SIG-M5 (cell line): Measurements from ENCODE around the gene USP14.
"Not testable (repeated sequence)": the region's sequence is repeated elsewhere in the genome, so short reads cannot be mapped to it uniquely, and the experiment has no call there.

Experiments
- DNase-seq: peaks from one replicate; lab custom pipeline; 2025; lab: John Stamatoyannopoulos, UW

Gene USP14

DNA sequence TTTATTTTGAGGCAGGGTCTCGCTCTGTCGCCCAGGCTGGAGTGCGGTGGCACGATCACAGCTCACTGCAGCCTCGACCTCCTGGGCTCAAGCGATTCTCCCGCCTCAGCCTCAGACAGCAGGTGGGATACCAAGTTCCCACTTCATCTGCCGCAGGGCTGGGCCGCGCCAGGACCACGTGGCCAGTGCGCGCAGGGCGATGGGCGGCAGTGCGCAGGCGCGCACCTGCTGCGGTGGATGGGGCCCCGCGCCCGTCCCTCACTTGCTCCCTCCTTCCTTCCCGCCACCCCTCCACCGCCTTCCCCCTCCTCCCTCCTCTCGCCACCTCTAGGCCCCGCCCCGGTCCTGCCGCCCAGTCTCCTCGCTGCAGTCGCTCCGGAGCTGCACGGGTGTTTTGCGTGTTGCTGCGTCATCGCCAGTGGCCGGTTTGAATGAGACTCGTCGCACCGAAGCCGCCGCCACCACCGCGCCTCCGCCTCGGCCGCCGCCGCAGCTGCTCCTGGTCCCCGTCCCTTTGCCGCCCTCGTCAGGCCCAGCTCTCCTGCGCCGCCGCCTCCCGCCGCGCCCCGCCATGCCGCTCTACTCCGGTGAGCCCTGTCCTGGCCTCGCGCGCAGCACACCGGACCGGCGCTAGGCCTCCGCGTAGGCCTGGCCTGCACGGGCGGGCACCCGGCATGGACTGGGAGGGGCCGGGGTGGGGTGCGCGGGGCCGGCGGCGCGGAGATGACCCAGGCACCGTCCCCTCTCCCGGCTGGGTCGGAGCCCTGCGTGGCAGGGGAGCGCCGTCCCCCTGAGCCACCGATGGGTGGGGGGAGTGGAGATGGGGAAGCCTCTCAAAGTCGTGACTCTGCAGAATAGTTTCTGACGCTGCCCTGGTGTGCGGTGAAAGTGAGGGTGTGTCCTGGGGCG is at the start of gene USP14:
Gene USP14, plus strand, starts transcription at position 430 of the 909 bp plus-strand sequence. Its CDS starts 142 bp downstream, at position 572.
- DNase-seq = peak; percentile 86

DNA sequence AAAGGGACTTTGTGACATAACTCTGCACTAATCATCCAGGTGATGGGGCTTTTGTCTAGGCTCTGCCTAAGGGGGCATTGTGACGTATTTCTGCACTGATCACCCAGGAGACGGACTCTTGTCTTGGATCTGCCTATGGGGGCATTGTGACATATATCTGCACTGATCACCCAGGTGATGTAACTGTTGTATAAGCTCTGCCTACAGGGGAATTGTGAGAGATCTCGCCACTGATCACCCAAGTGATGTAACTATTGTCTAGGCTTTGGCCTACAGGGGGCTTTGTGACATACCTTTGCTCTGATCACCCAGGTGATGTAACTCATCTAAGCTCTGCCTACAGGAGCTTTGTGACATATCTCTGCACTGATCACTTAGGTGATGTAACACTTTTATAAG is 49.7 kb upstream of the USP14 start:
- DNase-seq = not testable (repeated sequence)

DNA sequence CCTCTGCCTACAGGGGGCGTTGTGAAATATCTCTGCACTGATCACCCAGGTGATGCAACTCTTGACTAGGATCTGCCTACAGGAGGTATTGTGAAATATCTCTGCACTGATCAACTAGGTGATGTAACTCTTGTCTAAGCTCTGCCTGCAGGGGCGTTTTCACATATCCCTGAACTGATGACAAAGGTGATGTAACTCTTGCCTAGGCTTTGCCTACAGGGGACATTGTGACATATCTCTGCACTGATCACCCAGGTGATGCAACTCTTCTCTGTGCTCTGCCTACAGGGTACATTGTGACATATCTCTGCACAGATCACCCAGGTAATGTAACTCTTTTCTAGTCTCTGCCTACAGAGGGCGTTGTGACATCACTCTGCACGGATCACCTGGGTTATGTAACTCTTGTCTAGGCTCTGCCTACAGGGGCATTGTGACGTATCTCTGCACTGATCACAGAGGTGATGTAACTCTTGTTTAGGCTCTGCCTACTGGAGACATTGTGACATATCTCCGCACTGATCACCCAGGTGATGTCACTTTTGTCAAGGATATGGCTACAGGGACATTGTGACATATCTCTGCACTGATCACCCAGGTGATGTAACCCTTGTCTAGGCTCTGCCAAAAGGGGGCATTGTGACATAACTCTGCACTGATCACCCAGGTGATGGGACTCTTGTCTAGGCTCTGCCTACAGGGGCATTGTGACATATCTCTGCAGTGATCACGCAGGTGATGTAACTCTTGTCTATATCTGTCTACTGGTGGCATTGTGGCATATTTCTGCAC is 49.0 kb upstream of the USP14 start:
- not testable (repeated sequence) for DNase-seq

DNA sequence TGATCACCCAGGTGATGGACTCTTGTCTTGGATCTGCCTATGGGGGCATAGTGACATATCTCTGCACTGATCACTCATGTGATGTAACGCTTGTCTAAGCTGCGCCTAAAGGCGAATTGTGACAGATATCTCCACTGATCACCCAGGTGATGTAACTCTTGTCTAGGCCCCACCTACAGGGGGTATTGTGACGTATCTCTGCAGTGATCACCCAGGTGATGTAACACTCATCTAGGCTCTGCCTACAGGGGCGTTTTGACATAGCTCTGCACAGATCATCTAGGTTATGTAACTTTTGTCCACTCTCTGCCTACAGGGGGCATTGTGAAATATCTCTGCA is 48.5 kb upstream of the USP14 start:
- DNase-seq = not testable (repeated sequence)

DNA sequence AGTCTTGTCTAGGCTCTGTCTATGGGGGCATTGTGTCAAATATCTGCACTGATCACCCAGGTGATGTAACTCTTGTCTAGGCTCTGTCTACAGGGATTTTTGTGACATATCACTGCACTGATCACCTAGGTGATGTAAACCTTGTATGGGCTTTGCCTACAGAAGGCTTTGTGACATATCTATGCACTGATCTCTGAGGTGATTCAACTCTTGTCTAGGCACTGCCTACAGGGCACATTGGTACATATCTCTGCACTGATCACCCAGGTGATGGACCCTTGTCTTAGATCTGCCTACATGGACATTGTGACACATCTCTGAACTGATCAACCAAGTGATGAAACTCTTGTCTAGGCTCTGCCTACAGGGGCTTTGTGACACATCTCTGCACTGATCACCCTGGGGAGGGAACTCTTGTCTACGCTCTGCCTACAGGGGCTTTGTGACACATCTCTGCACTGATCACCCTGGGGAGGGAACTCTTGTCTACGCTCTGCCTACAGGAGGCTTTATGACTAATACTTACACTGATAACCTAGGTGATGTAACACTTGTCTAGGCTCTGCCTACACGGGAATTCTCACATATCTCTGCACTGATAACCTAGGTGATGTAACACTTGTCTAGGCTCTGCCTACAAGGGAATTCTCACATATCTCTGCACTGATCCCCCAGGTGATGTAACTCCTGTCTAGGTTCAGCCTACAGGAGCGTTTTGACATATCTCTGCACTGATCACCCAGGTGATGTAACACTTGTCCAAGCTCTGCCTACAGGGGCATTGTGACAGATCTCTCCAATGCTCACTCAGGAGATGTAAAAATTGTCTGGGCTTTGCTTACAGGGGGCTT is 47.8 kb upstream of the USP14 start:
- not testable (repeated sequence) for DNase-seq

DNA sequence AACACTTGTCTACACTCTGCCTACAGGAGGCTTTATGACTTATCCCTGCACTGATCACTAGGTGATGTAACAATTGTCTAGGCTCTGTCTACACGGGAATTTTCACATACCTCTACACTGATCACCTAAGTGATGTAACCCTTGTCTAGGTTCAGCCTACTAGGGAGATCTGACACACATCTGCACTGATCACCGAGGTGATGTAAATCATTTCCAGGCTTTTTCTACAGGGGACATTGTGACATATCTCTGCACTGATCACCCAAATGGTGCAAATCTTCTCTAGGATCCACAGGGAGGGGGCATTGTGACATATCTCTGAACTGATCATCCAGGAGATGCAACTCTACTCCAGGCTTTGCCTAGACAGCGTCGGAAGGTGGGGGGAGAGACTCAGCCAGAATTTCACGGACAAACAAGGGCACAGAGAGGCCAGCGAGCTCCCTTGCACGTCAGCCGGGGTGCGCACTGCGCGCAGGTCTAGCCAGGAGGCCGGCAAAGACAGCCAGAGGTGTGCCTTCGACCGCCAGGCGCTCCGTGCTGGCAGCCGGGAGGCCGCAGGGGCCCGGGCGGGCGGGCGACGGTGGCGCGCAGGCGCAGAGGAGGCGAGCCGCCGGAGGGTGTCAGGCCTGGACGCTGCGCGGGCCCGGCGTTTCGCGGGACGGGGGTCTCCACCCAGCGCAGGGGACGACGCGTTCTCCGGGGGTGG is 46.9 kb upstream of the USP14 start:
- no peak for DNase-seq

DNA sequence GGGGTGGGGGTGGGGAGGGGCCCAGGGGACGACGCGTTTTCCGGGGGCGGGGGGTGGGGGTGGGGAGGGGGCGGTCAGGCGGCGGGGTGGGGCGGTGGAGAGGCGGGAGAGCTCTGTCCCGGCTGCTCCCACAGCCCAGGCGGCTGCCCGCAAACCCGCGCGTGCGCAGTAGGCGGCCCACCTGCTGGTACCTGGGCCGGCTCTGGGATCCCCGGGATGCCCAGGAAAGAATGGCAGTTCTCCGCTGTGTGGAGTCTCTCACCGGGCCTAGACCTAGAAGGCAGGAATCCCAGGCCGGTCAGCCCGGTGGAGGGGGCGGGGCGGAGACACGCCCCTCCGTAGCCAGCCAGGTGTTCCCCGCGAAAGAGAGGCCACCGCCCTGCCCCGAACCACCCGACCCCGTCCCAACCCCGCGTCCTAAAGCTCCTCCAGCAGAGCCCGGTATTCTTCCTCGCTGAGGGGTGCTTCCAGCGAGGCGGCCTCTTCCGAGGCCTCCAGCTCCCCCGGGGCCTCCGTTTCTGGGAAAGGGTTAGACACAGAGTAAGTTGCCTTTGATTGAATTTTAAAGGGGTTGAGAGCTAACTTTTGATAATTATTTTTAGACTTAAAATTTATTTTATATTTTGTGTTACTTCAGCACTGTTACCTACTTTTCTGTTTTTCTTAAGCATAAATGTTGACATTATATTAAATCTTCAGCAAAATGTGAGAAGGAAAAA is 46.2 kb upstream of the USP14 start:
- not testable (repeated sequence) for DNase-seq

DNA sequence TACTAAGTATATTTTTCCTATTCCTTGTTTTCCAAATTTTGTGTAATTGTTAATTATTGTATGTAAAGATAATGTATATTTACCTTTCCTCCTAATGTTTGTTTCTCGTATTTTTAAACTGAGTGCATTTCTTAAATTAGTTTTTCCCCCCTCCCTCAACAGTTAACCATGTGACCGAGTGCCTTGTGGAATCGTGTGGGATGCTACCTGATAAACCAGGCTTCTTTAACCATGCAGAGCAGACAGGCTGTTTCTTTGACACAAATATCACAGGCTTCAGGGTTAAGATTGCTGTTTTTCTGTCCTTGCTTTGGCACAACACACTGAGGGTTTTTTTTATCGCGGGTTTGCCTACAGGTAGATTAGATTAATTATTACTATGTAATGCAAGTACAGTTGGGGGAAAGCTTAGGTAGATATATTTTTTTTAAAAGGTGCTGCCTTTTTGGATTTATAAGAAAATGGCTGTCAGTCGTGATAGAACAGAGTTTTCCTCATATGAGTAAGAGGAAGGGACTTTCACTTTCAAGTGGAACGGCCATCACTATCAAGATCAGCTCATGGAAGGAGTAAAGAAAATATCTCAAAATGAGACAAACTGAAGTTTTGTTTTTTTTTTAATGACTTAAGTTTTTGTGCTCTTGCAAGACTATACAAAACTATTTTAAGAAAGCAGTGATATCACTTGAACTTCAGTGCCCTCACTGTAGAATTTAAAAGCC is 37.7 kb upstream of the USP14 start:
- not testable (repeated sequence) for DNase-seq

DNA sequence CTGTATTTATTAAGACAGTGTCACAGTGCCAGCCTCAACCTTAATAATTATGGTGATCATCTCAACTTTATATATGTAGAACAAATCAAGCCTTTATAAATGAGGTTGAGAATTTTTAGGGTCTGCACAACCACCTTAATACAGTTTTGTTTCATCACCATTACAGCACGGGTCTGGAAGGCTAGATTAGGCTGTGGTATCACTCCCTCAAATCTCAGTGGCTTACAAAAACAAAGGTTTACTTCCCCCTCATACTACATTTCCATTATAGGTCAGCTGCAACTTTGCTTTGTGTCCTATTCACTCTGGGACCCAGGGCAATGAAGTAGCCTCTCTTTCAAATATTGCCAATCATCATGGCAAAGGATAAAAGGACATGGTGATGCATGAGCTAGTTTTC is 23.3 kb upstream of the USP14 start:
- DNase-seq = no peak

DNA sequence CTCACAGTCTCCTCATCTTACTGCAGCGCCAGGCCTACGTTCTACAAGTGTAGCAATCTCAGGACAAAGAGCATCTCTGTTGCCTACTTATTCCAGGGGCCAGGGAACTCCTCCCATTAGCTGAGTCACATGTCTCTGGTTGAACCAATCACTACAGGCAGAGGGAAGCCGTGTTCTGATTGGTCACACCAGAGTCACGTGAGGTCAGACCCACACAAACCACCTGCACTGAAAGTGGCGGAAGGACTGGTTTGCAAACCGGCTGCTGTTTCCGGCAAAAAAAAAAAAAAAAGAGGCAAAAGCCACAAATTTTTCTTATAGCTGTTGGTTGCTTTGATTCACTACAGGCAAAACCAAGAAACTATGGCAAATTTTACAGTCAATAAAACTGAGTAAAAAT is 21.9 kb upstream of the USP14 start:
- no peak for DNase-seq

DNA sequence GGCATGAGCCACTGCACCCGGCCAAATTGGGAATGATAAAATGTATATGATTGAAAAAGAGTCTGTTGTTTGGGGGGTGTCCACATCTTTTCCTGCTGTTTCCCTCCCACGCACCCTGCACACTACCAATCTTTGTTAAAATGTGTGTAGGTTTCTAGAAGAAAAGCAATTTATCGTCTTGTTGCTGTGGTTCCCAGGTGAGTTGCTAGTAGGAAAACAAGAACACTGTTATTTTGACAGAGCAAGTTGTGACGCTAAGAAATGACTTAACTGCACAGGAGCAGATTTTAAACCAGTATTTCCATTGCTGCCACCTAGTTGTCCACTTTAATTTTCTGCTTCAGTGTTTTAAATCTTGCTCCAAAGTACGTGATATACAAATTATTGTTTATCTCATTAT is 21.0 kb upstream of the USP14 start:
- DNase-seq = no peak

DNA sequence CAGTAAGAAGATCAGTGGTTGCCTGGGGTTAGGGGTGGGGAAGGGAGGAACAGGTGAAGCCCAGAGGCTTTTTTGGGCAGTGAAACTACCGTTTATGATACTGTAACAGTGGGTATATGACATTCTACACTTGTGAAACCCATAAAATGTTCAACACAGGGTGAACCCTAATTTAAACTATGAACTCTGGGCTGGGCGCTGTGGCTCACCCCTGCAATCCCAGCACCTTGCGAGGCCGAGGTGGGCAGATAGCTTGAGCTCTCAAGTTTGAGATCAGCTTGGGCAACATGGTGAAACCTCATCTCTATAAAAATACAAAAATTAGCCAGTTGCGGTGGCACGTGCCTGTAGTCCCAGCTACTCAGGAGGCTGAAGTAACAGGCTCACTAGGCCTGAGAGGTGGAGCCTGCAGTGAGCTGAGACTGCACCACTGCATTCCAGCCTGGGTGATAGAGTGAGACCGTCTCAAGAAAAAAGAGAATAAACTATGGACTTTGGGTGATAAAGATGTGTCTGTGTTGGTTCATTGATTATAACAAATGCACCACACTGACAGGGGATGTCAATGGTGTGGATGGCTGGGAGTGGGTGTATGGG is 17.6 kb upstream of the USP14 start:
- DNase-seq = no peak

DNA sequence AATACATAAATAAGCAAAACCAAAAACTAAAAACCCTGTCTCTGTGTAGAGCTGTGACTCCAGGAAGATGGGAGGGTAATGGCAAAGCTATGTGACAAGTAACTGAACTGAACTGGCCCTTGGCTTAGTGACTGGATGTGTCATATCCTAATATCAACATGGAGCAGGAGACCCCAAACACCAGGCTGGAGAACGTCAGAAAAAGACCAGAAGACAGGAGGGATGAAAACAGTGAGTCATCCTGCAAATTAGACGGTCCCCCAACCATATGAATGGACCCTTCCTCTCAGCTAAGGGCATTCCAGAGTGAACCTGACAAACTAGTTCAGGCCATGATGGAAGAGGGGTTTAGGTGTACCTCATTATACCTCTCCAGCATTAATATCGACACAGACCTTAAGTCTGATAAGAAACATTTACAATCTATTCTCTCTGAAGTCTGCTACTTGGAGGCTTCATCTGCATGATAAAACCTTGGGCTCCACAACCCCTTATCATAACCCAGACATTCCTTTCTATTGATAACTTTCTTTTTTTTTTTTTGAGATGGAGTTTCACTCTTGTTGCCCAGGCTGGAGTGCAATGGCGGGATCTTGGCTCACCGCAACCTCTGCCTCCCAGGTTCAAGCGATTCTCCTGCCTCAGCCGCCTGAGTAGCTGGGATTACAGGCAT is 15.6 kb upstream of the USP14 start:
- DNase-seq = not testable (repeated sequence)

DNA sequence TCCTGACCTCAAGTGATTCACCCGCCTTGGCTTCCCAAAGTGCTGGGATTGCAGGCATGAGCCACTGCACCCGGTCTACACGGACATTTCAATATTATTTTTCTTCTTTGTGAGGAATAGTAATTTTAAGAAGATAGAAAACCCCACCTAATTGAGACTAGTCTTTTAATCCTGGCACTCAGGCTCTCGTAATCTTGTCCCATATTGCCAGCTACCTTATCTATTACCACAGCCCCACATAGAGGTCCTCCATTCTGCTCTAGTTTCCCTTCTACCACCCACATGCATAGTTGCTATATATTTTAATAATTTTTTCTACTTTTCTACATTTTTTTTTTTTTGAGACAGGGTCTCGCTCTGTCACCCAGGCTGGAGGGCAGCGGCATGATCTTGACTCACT is 9.5 kb upstream of the USP14 start:
- DNase-seq = no peak

DNA sequence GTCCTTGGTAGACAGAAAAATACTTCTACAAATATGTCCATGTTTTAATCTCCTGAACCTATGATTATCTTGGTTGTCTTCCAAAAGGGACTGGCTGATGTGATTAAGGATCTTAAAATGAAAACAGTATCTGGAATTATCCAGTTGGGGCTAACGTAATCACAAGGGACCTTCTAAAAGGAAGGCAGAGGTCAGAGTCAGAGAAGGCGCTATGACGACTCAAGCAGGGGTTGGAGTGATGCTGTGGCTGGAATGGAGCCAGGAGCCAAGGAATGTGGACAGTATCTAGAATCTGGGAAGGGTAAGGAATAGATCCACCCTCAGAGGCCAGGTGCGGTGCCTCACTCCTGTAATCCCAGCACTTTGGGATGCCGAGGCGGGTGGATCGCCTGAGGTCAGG is 4.2 kb upstream of the USP14 start:
- DNase-seq = no peak

DNA sequence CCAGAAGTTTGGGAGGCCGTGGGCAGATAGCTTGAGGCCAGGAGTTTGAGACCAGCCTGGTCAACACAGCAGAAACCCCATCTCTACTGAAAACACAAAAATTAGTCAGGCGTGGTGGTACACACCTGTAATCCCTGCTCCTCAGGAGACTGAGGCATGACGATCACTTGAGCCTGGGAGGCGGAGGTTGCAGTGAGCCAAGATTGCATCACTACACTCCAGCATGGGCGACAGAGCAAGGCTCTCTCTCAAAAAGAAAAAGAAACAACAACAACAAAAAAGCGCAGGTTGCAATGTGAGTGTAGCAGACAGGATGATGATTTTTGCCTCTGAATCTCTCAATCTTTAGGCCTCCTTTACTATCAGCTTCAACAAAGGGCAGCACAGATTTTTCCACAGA is 2.7 kb upstream of the USP14 start:
- no peak for DNase-seq

DNA sequence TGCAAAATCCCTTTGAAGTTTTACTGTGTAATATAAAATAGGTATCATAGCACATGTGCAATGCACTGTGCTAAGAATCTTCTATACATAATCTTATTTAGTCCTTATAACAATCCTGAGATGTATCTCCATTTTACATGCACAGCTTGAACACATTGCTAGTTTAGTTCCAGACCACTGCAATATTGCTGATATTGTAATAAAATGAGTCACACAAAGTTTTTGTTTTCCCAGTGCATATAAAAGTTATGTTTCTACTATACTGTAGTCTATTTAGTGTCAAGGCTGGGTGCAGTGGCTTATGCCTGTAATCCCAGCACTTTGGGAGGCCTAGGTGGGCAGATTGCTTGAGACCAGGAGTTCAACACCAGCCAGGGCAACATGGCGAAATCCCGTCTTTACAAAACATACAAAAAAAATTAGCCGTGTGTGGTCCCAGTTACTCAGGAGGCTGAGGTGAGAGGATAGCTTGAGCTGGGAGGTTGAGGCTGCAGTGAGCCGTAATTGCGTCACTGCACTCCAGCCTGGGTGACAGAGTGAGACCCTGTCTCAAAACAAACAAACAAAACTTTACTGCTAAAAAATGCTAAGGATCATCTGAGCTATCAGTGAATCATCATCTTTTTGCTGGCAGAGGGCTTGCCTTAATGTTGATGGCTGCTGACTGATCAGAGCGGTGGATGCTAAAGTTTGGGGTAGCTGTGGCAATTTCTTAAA is 1.7 kb upstream of the USP14 start:
- no peak for DNase-seq

DNA sequence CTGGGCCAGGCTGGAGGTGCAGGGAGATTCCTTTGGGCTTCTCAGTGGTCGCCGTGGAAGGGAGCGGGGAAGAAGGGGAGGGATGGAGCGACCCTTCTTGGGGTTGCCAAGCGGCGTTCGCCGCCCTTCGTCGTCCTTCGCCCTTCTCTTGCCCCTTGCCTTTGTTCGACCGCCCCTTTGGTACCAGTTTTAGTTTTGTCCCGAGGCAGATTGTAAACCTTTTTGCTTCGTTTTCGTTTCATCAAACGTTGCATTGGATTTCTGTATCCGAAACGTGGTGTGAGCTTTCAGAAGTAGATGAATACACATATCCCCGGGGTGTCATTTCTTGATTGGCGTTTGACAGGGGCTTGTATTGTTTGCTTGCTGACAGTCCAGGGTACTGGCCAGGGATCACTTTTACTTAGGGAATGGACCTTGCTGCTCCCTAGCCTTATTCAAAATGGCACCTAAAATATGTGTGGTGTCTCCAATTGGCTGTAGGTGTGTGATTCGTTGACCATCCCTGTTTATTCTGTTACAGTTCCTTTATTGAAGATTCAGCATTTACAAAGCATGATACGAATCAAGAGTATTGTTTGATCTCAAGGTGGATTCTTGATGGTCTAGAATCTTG is 788 bp downstream of the USP14 start:
- DNase-seq = no peak
